CD8-positive, alpha-beta memory T cell (primary cell): Measurements from ENCODE around the gene WBP11. TPM values are rescaled to one million over a fixed set of nuclear protein-coding genes. Genes with fewer than 3 reads are reported as not detected.
A peak's percentile ranks its signal among the peaks of the same experiment; 100 is the strongest.

ENCODE experiments used
- CTCF ChIA-PET: fragments of 350-600 bp; sonication (Branson Sonifier 250); formaldehyde crosslinking; loops from one replicate; lab custom pipeline; 2021; ENCODE audit warnings: antibody characterized with exemption; lab: Charles Lee
- POLR2A ChIA-PET: fragments of 350-600 bp; sonication (Branson Sonifier 250); formaldehyde crosslinking; loops from one replicate; lab custom pipeline; 2021; ENCODE audit warnings: antibody characterized with exemption; lab: Charles Lee
- DNase-seq, 5 donors: peaks; one replicate each; pipeline versions ENCODE4 v3.0.0 to v3.0.0-alpha.2; 2020 to 2022; ENCODE audit warnings: mixed read lengths in 1 of 5
- H3K27ac ChIP-seq: one replicate; pipeline ENCODE4 v1.7.0; 2013; ENCODE audit warnings: low read depth, mild to moderate bottlenecking, low read length, moderate library complexity
- H3K27me3 ChIP-seq: 2 replicates; pipeline ENCODE4 v1.7.0; 2013; ENCODE audit warnings: low read length, mild to moderate bottlenecking; ENCODE audit not compliant: insufficient read depth, poor library complexity, severe bottlenecking
- H3K36me3 ChIP-seq: 2 replicates; pipeline ENCODE4 v1.7.0; 2013; ENCODE audit warnings: mild to moderate bottlenecking, low read length, moderate library complexity; ENCODE audit not compliant: insufficient read depth
- H3K4me1 ChIP-seq: 2 replicates; pipeline ENCODE4 v1.7.0; 2013; ENCODE audit warnings: mild to moderate bottlenecking, low read length, moderate library complexity; ENCODE audit not compliant: insufficient read depth
- H3K4me3 ChIP-seq: 2 replicates; pipeline ENCODE4 v1.7.0; 2013; ENCODE audit warnings: mild to moderate bottlenecking, low read length
- H3K9me3 ChIP-seq: 2 replicates; pipeline ENCODE4 v1.7.0; 2013; ENCODE audit warnings: mild to moderate bottlenecking, low read length
- H3K27ac Mint-ChIP-seq, 8 donors: one replicate each; pipeline ENCODE4 v1.8.0; 2020 to 2021; ENCODE audit warnings: mixed read lengths in 8 of 8, mild to moderate bottlenecking in 6 of 8, inconsistent platforms in 3 of 8, moderate library complexity in 3 of 8
- H3K27me3 Mint-ChIP-seq, 2 donors: one replicate each; pipeline ENCODE4 v1.8.0; 2020 to 2021; ENCODE audit warnings: mixed read lengths in 2 of 2, mild to moderate bottlenecking in 1 of 2, moderate library complexity in 1 of 2
- H3K36me3 Mint-ChIP-seq, 3 donors: one replicate each; pipeline ENCODE4 v1.8.0; 2020 to 2021; ENCODE audit warnings: mixed read lengths in 3 of 3, inconsistent platforms in 1 of 3, mild to moderate bottlenecking in 1 of 3
- H3K4me1 Mint-ChIP-seq, 3 donors: one replicate each; pipeline ENCODE4 v1.8.0; 2020 to 2021; ENCODE audit warnings: mixed read lengths in 3 of 3, inconsistent platforms in 1 of 3, mild to moderate bottlenecking in 1 of 3
- H3K4me3 Mint-ChIP-seq, 7 donors: one replicate each; pipeline ENCODE4 v1.8.0; 2020 to 2021; ENCODE audit warnings: mixed read lengths in 7 of 7, mild to moderate bottlenecking in 6 of 7, moderate library complexity in 4 of 7, inconsistent platforms in 2 of 7
- H3K9me3 Mint-ChIP-seq, 5 donors: one replicate each; pipeline ENCODE4 v1.8.0; 2020 to 2022; ENCODE audit warnings: mixed read lengths in 5 of 5, mild to moderate bottlenecking in 3 of 5, moderate library complexity in 2 of 5, inconsistent platforms in 1 of 5
- polyA plus RNA-seq: library from polyadenylated mRNA; unstranded; fragments of 300-500 nt; fragmentation: Illumina TruSeq; gene quantifications from one replicate; pipeline ENCODE4 v1.2.3, GENCODE V29; 2021
- total RNA-seq, 2 experiments: library from RNA; stranded (reverse); gene quantifications; one replicate each; pipeline ENCODE4 v1.2.3, GENCODE V29; 2021

The WBP11 gene
- total and polyA plus RNA-seq, 3 experiments from 2014 or later, result 70.2 to 156 (median 149) TPM

DNA sequence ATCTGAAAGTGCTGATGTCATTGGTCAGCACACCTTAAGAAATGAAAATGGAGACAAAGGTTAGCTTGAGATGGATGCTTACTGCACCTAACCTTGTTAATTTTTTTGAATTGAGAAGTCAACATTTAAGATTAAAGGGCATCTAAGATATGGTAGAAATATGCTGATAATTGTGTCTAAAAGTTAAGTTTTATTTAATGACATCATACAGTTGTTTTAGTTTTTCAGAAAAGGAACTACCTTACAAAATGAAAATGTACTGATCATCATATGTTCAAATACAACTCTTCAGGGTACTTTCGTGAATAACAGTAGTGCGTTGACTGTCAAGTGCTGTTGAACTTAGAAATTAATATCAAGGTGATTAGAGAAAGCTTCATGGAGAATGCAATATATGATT lies 8.2 kb upstream of the WBP11 start:
- POLR2A ChIA-PET, result no interaction called here
- H3K4me3 Mint-ChIP-seq, result no peak overlapping the region
- H3K27ac Mint-ChIP-seq, result no peak overlapping the region
- CTCF ChIA-PET, result no interaction called here
- no peaks in the 10 kb centered on the region for H3K36me3 ChIP-seq
- DNase-seq, result no peak
- no peaks in the 10 kb centered on the region for H3K9me3 Mint-ChIP-seq
- H3K4me3 ChIP-seq, result no peak overlapping the region
- no peaks in the 10 kb centered on the region for H3K27me3 ChIP-seq
- no peak overlapping the region for H3K27ac ChIP-seq
- peaks cover 0 to 2% (median 0%) of the 10 kb centered on the region in 3 donors for H3K36me3 Mint-ChIP-seq
- H3K27me3 Mint-ChIP-seq, result no peaks in the 10 kb centered on the region
- H3K4me1 Mint-ChIP-seq, result peaks cover 2 to 13% (median 5%) of the 10 kb centered on the region in 3 donors
- peaks cover 6% of the 10 kb centered on the region for H3K4me1 ChIP-seq
- H3K9me3 ChIP-seq, result no peaks in the 10 kb centered on the region

DNA sequence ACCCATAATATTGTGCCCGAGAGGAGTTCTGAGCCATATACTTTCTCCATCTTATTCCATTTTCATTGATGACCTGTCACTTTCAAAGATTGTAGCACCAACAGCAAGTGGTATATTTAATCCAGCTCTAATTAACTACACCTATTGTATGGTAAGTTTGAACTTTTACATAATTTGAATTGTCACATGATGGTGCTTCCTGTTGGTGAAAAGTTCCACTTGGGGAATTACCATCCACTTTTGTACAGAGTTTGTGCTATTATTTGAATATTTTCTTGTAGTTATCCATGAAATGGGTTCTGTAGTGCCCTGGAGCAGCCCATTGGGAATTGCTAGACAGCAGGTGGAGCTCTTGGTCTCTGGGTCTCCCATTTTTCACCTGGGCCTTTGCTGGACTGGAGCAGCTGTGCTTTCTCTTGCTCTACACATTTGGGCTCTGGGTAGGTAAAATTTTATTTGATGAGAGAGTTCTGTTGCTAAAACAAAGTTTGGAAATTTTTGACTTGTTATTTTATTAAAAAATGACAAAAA lies 7.7 kb upstream of the WBP11 start:
- H3K27ac ChIP-seq, result no peak overlapping the region
- no peak for DNase-seq
- H3K27me3 ChIP-seq, result no peaks in the 10 kb centered on the region
- H3K36me3 Mint-ChIP-seq, result peaks cover 0 to 2% (median 0%) of the 10 kb centered on the region in 3 donors
- H3K36me3 ChIP-seq, result no peaks in the 10 kb centered on the region
- H3K27me3 Mint-ChIP-seq, result no peaks in the 10 kb centered on the region
- no peak overlapping the region for H3K4me3 ChIP-seq
- POLR2A ChIA-PET, result no interaction called here
- peaks cover 6% of the 10 kb centered on the region for H3K4me1 ChIP-seq
- no peaks in the 10 kb centered on the region for H3K9me3 Mint-ChIP-seq
- CTCF ChIA-PET, result interaction anchor here (1.2 kb wide), 1 partner anchor 41 kb away, joined by 3 read pairs; no protein-coding TSS in a partner anchor
- H3K4me1 Mint-ChIP-seq, result peaks cover 2 to 13% (median 5%) of the 10 kb centered on the region in 3 donors
- peak overlapping the region in 1 of 8 donors; percentile 43 for H3K27ac Mint-ChIP-seq
- no peak overlapping the region for H3K4me3 Mint-ChIP-seq
- no peaks in the 10 kb centered on the region for H3K9me3 ChIP-seq

DNA sequence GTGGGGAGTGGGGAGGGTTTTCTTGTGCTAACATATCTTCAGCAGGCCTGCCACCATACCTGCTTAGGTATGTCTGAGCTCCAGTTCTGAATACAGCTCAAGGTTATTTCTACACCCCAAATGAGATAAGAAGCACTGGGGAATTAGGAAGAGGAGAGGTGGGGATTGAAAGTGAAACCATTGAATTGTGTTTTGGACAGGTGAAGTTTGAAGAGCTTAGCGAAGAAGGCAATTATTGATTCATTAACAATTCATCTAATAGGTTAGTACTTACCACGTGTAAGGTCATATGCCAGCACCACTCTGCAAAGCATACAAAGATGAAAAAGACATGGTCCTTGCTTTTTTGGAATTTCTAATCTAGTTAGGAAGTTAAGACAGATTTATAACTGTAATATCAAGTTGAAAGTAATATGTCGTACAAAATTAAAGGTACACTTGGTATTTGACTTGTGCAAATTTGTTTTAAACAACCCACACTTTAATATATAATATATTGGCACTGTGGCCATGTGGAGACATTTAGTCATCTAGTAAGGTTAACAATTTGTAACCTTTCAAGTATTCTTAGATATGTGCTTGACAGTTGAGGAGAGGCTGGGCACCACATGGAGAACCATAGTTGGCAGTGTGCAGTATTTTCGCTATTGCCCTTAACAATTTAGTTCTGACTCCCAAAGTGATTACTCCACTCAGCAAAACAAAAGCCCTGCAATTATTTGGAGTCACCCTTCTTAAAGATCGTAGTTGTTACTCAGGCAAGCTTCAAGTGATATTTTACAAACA lies 7.1 kb upstream of the WBP11 start:
- H3K27ac Mint-ChIP-seq, result peak overlapping the region in 2 of 8 donors; percentile 6 to 43

DNA sequence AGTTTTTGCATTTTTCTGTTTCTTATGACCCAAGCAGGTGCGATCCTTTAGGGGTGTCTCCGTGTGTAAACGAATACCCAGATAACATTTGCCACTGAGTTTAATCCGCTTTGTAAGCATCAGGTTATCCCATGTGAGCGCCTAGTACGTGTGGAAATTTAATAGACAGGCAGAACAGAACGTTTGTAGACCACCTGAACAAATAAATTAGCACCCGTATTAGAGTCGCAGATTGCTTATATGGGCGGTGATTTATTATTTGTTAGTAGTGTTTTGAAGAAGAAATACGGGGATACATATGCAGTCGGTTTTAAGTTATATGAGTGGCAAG lies 517 bp upstream of the WBP11 start:
- Mint-ChIP-seq H3K4me3 (no peak overlapping the region), H3K36me3 (peaks cover 0 to 22% (median 4%) of the 10 kb centered on the region in 3 donors), H3K4me1 (peaks cover 0 to 28% (median 19%) of the 10 kb centered on the region in 3 donors), H3K9me3 (no peaks in the 10 kb centered on the region), H3K27me3 (no peaks in the 10 kb centered on the region), H3K27ac (no peak overlapping the region)
- DNase-seq, result no peak
- CTCF ChIA-PET, result interaction anchor here (0.7 to 5.2 kb wide), 7 partner anchors 20 to 438 kb away, joined by 3 to 45 read pairs (median 3); partner anchors contain the start of gene ATF7IP
- POLR2A ChIA-PET, result interaction anchor here (0.6 to 5.7 kb wide), 6 partner anchors 20 to 324 kb away, joined by 3 to 128 read pairs (median 4); a partner anchor contains a TSS
- Histone ChIP-seq H3K36me3 (peaks cover 10% of the 10 kb centered on the region), H3K27me3 (no peaks in the 10 kb centered on the region), H3K4me1 (peaks cover 36% of the 10 kb centered on the region), H3K9me3 (no peaks in the 10 kb centered on the region), H3K4me3 (peak overlapping the region; percentile 81), H3K27ac (peak overlapping the region; percentile 96)

More for the DNA sequence above, 7.1 kb upstream of the WBP11 start:
- peaks cover 0 to 2% (median 0%) of the 10 kb centered on the region in 3 donors for H3K36me3 Mint-ChIP-seq
- H3K4me1 ChIP-seq, result peaks cover 6% of the 10 kb centered on the region
- H3K4me3 Mint-ChIP-seq, result peak overlapping the region in 2 of 7 donors; percentile 3 to 45
- H3K27me3 ChIP-seq, result no peaks in the 10 kb centered on the region
- no peak overlapping the region for H3K4me3 ChIP-seq
- H3K4me1 Mint-ChIP-seq, result peaks cover 5 to 13% (median 7%) of the 10 kb centered on the region in 3 donors
- POLR2A ChIA-PET, result interaction anchor here (0.5 to 1.1 kb wide), 2 partner anchors 41 to 426 kb away, joined by 4 to 6 read pairs; no protein-coding TSS in a partner anchor
- H3K9me3 ChIP-seq, result no peaks in the 10 kb centered on the region
- H3K9me3 Mint-ChIP-seq, result no peaks in the 10 kb centered on the region
- no peak overlapping the region for H3K27ac ChIP-seq
- no peaks in the 10 kb centered on the region for H3K36me3 ChIP-seq
- no peak for DNase-seq
- CTCF ChIA-PET, result interaction anchor here (1.2 kb wide), 1 partner anchor 40 kb away, joined by 3 read pairs; no protein-coding TSS in a partner anchor
- H3K27me3 Mint-ChIP-seq, result no peaks in the 10 kb centered on the region

DNA sequence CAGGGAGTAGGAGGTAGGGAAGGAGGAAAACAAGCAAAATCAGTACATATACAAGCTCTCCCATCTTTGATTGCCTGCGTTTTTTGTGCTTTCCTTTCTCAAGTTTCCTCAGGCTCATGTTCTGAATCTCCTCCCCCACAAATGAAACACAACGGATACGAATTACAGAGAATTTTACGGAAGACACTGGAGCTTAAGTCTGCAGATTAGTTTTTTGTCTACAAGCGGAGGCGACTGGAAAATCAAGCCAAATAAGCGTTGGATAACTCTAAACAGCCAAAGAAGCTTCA lies 612 bp downstream of the WBP11 start:
- peaks cover 0 to 33% (median 4%) of the 10 kb centered on the region in 3 donors for H3K36me3 Mint-ChIP-seq
- Histone ChIP-seq H3K36me3 (peaks cover 18% of the 10 kb centered on the region), H3K4me1 (peaks cover 36% of the 10 kb centered on the region), H3K27me3 (no peaks in the 10 kb centered on the region), H3K4me3 (peak overlapping the region; percentile 81), H3K27ac (peak overlapping the region; percentile 96), H3K9me3 (no peaks in the 10 kb centered on the region)
- H3K4me3 Mint-ChIP-seq, result no peak overlapping the region
- ChIA-PET CTCF (interaction anchor here (0.9 to 5.2 kb wide), 5 partner anchors 11 to 79 kb away, joined by 3 to 45 read pairs (median 3); a partner anchor contains a TSS), POLR2A (interaction anchor here (0.6 to 5.7 kb wide), 5 partner anchors 13 to 434 kb away, joined by 3 to 128 read pairs (median 4); a partner anchor contains a TSS)
- peaks cover 0 to 28% (median 19%) of the 10 kb centered on the region in 3 donors for H3K4me1 Mint-ChIP-seq
- H3K27ac Mint-ChIP-seq, result no peak overlapping the region
- no peak for DNase-seq
- no peaks in the 10 kb centered on the region for H3K9me3 Mint-ChIP-seq
- H3K27me3 Mint-ChIP-seq, result no peaks in the 10 kb centered on the region

DNA sequence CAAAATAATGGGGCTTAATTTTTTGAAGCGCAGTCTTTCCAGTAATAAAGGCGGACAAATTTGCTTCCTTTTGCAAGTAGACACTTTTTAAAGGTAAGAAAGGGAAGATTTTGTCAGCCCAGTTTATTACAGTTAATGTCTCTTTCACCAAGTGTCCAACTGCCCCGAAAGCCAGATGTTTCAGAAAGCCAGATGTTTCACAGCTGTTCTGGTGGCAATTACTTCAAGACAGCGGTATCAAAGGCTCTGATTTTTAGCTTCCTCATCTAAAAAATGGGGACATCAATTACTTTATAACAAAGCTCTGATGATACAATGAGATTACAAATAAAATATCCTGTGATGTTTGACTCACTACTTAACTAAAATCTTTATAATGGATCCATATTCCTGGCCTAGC lies 1.0 kb downstream of the WBP11 start:
- Mint-ChIP-seq H3K4me1 (peaks cover 0 to 28% (median 21%) of the 10 kb centered on the region in 3 donors), H3K27ac (no peak overlapping the region), H3K36me3 (peaks cover 0 to 37% (median 7%) of the 10 kb centered on the region in 3 donors), H3K27me3 (no peaks in the 10 kb centered on the region), H3K9me3 (no peaks in the 10 kb centered on the region), H3K4me3 (no peak overlapping the region)
- CTCF ChIA-PET, result interaction anchor here (1.1 to 5.2 kb wide), 4 partner anchors 11 to 79 kb away, joined by 3 to 45 read pairs (median 16); a partner anchor contains a TSS
- H3K4me3 ChIP-seq, result peak overlapping the region; percentile 81
- peaks cover 36% of the 10 kb centered on the region for H3K4me1 ChIP-seq
- no peaks in the 10 kb centered on the region for H3K9me3 ChIP-seq
- H3K36me3 ChIP-seq, result peaks cover 22% of the 10 kb centered on the region
- no peaks in the 10 kb centered on the region for H3K27me3 ChIP-seq
- DNase-seq, result no peak
- peak overlapping the region; percentile 96 for H3K27ac ChIP-seq
- POLR2A ChIA-PET, result interaction anchor here (0.6 to 5.7 kb wide), 3 partner anchors 12 to 434 kb away, joined by 3 to 128 read pairs (median 4); a partner anchor contains a TSS

DNA sequence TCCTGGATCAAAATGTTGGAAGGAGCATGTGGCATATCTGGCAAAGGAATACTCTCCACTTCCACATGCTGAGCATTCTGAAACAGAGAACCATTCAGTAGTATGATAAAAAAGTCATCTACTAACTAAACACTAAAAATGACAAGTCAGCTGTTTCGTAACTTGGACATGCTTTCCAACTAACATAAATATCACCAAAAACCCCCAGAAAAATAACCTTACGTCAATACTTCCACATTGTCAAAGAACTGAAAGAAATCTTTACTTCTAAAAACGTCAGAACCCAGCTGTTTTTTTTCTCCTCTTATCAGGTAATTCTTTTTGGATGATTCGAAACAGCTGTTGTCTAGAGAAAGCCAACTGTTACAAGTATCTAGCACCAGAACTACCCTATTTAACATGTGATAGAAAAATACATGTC lies 8.2 kb downstream of the WBP11 start:
- Histone ChIP-seq H3K27ac (no peak overlapping the region), H3K27me3 (no peaks in the 10 kb centered on the region), H3K9me3 (no peaks in the 10 kb centered on the region), H3K4me3 (no peak overlapping the region), H3K4me1 (no peaks in the 10 kb centered on the region), H3K36me3 (peaks cover 70% of the 10 kb centered on the region)
- H3K4me3 Mint-ChIP-seq, result no peak overlapping the region
- no peaks in the 10 kb centered on the region for H3K9me3 Mint-ChIP-seq
- H3K4me1 Mint-ChIP-seq, result peaks cover 0 to 15% (median 0%) of the 10 kb centered on the region in 3 donors
- peaks cover 7 to 94% (median 41%) of the 10 kb centered on the region in 3 donors for H3K36me3 Mint-ChIP-seq
- CTCF ChIA-PET, result interaction anchor here (0.9 to 1.2 kb wide), 2 partner anchors 20 to 23 kb away, joined by 3 read pairs; no protein-coding TSS in a partner anchor
- POLR2A ChIA-PET, result interaction anchor here (0.5 kb wide), 2 partner anchors 24 to 230 kb away, joined by 3 read pairs; a partner anchor contains a TSS
- H3K27me3 Mint-ChIP-seq, result no peaks in the 10 kb centered on the region
- H3K27ac Mint-ChIP-seq, result peak overlapping the region in 1 of 8 donors; percentile 66
- DNase-seq, result no peak
